ENCODE results near the gene NDUFB10.

The NDUFB10 gene

DNA sequence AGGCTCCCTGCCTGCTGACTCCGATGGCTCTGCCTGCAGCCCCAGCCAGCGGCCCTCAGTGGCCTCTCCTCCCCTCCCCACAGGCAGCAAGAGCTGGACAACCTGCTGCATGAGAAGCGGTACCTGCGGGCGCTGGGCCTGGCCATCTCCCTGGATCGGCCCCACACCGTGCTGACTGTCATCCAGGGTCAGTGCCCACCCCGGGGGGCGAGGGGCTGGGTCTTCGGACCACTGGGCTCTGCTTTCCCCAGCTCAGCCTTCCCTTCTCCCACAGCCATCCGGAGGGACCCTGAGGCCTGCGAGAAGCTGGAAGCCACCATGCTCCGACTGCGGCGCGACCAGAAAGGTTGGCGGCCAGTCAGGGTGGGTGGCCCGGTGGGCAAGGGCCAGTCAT, 18.5 kb downstream of the NDUFB10 start:
- TF ChIP-seq, protein P1, sequence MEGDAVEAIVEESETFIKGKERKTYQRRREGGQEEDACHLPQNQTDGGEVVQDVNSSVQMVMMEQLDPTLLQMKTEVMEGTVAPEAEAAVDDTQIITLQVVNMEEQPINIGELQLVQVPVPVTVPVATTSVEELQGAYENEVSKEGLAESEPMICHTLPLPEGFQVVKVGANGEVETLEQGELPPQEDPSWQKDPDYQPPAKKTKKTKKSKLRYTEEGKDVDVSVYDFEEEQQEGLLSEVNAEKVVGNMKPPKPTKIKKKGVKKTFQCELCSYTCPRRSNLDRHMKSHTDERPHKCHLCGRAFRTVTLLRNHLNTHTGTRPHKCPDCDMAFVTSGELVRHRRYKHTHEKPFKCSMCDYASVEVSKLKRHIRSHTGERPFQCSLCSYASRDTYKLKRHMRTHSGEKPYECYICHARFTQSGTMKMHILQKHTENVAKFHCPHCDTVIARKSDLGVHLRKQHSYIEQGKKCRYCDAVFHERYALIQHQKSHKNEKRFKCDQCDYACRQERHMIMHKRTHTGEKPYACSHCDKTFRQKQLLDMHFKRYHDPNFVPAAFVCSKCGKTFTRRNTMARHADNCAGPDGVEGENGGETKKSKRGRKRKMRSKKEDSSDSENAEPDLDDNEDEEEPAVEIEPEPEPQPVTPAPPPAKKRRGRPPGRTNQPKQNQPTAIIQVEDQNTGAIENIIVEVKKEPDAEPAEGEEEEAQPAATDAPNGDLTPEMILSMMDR (IDR thresholded peaks at IDR 0.05; ENCODE audit: low read depth, low read length): no peak
- DNase-seq (ENCODE audit: extremely low read depth, low read depth): no peak

DNA sequence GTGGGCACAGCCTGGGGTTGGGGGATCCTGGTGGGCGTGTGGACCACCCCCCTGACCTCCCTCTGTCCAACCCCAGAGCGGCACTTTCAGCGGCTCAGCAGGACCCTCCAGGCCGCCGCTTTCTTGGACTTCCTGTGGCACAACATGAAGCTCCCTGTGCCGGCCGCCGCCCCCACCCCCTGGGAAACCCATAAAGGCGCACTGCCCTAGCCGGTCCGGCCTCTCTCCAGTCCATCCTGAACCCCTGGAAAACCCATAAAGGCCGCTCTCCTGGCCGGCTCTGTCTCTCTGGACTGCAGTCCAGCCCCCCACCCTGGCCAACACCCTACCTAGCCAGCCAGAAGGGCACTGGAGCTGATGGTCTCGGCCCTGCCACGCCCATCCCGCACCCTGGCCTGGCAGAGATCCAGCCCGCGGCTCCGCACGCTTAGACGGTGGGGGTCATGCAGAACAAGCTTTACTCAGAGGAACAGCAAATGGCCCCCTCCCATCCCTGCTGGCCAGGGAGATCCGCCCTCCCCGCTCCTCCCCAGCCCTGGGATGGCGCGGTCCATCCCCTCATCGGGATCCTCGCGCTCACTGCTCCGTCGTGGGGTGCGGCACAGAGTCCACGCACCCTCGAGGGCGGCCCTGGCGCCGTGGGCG, 19.3 kb downstream of the NDUFB10 start:
- TF ChIP-seq, protein P1 (IDR thresholded peaks at IDR 0.05; ENCODE audit: low read depth, low read length): no peak
- DNase-seq (ENCODE audit: extremely low read depth, low read depth): no peak

DNA sequence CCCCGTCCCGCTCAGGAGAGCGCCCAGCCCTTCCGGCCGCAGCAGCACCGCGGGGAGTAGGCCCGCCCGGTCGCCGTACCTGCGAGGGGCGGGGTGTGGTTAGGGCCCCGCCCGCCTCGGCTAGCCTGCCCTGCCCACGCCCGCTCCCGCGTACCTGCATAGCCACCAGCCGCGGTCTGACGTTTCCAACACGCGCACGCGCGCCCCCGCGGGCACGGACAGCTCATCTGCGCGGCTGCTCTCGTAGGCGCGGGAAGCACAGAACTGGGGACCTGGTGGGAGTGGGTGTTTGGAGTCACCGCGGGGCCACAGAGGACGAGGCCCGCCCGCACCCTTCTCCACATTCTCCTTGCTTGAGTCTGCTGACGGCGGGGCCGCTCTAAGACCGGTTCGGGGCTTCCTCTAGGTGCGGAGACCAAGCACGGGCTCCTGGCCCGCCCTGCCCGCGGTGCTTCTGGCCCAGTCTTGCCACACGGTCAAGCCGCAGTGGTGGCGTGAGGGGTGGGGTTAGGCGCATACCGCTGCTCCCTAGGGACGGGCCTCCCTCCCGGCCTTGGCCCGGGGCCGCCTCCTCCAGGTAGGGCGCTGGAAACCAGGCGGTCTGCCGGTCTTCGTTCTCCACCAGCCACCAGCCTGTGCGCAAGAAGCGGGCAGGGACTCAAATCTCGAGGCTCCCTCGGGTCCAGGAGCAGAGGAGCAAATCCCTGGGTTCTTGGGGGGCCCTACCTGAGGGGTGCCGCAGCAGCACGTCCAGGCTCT, 20.1 kb downstream of the NDUFB10 start:
- no peak for DNase-seq (ENCODE audit: extremely low read depth, low read depth)
- TF ChIP-seq, protein P1 (IDR thresholded peaks at IDR 0.05; ENCODE audit: low read depth, low read length): no peak

DNA sequence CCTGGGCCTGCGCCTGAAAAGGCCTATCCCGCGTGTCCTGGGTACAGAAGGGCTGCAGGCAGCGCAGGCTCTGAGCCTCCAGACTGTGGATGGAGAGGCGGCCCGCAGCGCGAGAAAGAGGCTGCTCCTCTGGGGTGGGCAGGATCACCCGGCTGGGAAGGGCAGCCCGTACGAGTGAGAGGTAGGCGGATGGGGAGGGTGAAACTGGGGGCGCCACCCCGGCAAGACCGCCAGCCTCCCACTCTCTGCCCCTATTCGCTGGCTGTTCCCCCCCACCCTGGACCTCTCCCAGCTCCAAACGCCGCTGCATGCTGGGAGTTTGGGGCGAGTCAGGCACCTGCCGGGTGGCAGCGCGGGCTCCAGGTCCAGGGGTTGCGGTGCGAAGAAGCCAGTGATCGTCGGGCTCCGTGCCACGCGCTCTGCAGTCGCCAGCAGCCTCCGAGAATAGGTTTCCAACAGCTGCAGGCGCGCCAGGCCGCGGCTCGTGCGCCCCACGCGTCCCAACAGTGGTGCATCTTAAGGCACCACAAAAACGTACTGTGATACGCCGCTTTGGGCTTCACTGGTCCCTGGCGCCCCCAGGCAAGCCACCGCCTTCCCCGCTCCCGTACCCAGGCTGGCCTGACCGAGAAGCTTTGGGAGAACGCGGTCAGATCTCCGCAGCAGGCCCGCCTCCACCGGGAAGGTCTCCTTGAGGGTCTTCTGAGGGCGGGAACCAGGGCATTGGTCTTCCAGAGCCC, 20.9 kb downstream of the NDUFB10 start:
- DNase-seq (ENCODE audit: extremely low read depth, low read depth): no peak
- TF ChIP-seq, protein P1 (IDR thresholded peaks at IDR 0.05; ENCODE audit: low read depth, low read length): no peak

DNA sequence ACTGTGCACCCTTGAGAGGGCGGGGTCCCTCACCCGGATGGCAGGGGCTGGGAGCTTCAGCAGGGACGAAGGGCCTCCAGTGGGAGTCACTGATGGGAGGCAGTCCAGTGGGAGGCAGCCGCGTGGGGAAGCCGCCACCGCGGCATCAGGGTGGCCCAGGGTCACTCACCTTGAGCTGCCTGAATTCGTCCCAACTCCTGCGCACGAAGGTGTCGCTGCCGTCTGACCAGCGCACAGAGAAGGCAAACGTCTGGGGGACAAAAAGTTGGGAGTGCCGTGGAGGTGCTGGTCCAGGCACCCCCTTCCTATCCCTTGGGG, 21.4 kb downstream of the NDUFB10 start:
- TF ChIP-seq, protein P1 (IDR thresholded peaks at IDR 0.05; ENCODE audit: low read depth, low read length): no peak
- no peak for DNase-seq (ENCODE audit: extremely low read depth, low read depth)

DNA sequence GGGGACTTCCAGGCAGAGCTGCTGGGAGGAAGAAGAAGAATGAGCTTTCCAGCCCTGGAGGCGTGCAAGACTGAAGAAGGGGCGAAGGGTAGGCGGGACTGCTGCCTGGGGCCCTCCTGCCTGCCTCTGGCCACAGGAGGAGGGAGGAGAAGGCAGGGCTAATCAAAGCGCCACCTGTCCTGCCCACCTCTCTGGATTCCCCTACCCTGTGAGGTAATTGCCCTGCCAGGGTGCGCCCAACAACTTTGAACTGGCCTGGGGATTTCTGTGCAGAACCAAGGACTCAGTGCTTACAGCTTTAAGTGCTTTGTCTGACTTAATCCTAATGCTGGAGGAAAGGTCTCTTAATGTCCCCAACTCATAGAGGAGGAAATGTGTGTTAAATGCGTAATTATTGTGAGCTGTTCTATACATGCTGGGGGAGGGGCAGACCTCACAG, 22.1 kb downstream of the NDUFB10 start, which contains the start of gene NOXO1:
NOXO1 (minus strand) TSS at position 72 of the 439 bp plus-strand sequence. CDS start 290 bp downstream, outside the sequence.
- TF ChIP-seq, protein P1 (IDR thresholded peaks at IDR 0.05; ENCODE audit: low read depth, low read length): no peak
- DNase-seq (ENCODE audit: extremely low read depth, low read depth): no peak

DNA sequence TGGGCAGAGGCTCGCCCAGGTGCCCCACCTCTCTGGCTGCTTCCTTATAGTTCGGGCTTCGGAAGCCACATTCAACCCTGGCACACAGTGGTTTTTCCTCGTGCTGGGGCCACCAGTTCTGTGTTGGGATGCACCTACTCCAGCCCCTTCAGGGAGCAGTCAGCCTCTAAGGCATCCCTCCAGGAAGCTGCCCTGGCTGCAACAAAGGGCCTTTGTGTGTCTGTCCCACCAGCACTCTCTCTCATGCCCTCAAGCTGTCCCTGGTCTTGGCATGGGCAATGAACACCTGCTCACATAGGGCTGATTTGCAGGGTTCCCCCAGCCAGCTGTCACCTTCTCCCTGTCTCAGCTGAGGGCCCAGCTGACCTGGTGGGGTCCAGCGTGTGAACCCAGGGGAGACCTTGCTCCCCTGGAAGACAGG, 22.7 kb downstream of the NDUFB10 start:
- TF ChIP-seq, protein P1 (IDR thresholded peaks at IDR 0.05; ENCODE audit: low read depth, low read length): no peak
- DNase-seq (ENCODE audit: extremely low read depth, low read depth): no peak
